ENCODE measurements around the gene OLFM4. TPM values are rescaled to one million over a fixed set of nuclear protein-coding genes. Genes with fewer than 3 reads are reported as not detected.

The OLFM4 gene
- total RNA-seq, 1 experiment from 2014 or later: not detected

DNA sequence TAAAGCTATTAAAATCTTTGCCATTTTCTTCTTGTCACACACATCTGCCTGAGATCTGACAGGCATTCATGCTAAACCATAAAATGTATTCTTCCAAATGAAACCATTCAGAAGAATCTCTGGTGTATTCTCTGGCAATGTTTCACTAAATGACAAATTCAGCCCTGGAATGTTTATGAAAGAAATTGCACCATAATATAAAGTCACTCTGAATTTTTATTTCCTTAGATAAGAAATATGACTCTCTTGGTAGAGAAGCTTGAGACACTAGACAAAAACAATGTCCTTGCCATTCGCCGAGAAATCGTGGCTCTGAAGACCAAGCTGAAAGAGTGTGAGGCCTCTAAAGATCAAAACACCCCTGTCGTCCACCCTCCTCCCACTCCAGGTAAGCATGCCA lies 14.3 kb downstream of the OLFM4 start:
- H3K36me3 ChIP-seq (ENCODE audit: control insufficient read depth, insufficient read depth, low read length): no peaks in the 10 kb centered on the region
- ChIA-PET POLR2A (no interaction called here), CTCF (no interaction called here)
- intact Hi-C loops (cut with micrococcal nuclease; ENCODE audit: unreplicated experiment): no loop called here
- H3K27ac Mint-ChIP-seq (ENCODE audit: unreplicated experiment): no peak overlapping the region
- peaks cover 21% of the 10 kb centered on the region for H3K27me3 Mint-ChIP-seq (ENCODE audit: insufficient read depth, unreplicated experiment)
- no peaks in the 10 kb centered on the region for H3K9me3 ChIP-seq
- H3K4me3 Mint-ChIP-seq (ENCODE audit: unreplicated experiment): no peak overlapping the region
- no peaks in the 10 kb centered on the region for H3K4me1 ChIP-seq
- no peak overlapping the region for H3K4me3 ChIP-seq (ENCODE audit: low read depth, low read length)
- no peak for DNase-seq
- no TSS peak for BruUV-seq (replicated peaks)
- TF ChIP-seq, protein P1, sequence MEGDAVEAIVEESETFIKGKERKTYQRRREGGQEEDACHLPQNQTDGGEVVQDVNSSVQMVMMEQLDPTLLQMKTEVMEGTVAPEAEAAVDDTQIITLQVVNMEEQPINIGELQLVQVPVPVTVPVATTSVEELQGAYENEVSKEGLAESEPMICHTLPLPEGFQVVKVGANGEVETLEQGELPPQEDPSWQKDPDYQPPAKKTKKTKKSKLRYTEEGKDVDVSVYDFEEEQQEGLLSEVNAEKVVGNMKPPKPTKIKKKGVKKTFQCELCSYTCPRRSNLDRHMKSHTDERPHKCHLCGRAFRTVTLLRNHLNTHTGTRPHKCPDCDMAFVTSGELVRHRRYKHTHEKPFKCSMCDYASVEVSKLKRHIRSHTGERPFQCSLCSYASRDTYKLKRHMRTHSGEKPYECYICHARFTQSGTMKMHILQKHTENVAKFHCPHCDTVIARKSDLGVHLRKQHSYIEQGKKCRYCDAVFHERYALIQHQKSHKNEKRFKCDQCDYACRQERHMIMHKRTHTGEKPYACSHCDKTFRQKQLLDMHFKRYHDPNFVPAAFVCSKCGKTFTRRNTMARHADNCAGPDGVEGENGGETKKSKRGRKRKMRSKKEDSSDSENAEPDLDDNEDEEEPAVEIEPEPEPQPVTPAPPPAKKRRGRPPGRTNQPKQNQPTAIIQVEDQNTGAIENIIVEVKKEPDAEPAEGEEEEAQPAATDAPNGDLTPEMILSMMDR (IDR thresholded peaks at IDR 0.05; ENCODE audit: insufficient read depth in 1 of 2, low read depth in 1 of 2, low read length in 1 of 2, severe bottlenecking in 1 of 2, unreplicated experiment in 1 of 2): no peak
- no peaks in the 10 kb centered on the region; the same call in none of the 2 replicates for H3K27me3 ChIP-seq (replicated peaks; ENCODE audit: control insufficient read depth, insufficient read depth, low read length)
- no peaks in the 10 kb centered on the region for H3K9me3 Mint-ChIP-seq (ENCODE audit: unreplicated experiment)
- H3K4me1 Mint-ChIP-seq (ENCODE audit: low read depth, unreplicated experiment): no peaks in the 10 kb centered on the region
- H3K36me3 Mint-ChIP-seq (ENCODE audit: insufficient read depth, unreplicated experiment): no peaks in the 10 kb centered on the region

DNA sequence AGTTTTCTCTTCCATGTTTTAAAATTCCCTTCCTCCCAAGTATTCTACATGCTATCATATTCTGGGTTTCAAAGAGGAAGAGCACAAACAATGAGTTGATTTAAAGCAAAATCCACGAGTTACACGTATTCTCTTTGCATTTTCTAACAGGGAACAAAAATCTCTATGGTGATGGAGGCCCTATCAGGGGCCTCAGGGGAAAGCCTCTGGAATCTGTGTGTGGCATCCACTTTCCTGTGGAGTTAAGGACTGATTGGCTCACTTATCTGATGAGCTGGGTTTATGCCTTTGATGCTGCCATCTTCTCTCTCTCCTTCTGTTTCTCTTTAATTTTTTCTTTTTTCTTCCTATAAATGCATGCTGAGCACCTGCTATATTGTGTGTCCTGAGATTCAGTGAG lies 14.8 kb downstream of the OLFM4 start:
- Histone ChIP-seq H3K9me3 (no peaks in the 10 kb centered on the region), H3K27me3 (replicated peaks; ENCODE audit: control insufficient read depth, insufficient read depth, low read length) (no peaks in the 10 kb centered on the region; the same call in none of the 2 replicates), H3K4me1 (no peaks in the 10 kb centered on the region), H3K36me3 (ENCODE audit: control insufficient read depth, insufficient read depth, low read length) (no peaks in the 10 kb centered on the region), H3K4me3 (ENCODE audit: low read depth, low read length) (no peak overlapping the region)
- ChIA-PET CTCF (no interaction called here), POLR2A (no interaction called here)
- no peaks in the 10 kb centered on the region for H3K9me3 Mint-ChIP-seq (ENCODE audit: unreplicated experiment)
- no peaks in the 10 kb centered on the region for H3K4me1 Mint-ChIP-seq (ENCODE audit: low read depth, unreplicated experiment)
- H3K27me3 Mint-ChIP-seq (ENCODE audit: insufficient read depth, unreplicated experiment): peaks cover 21% of the 10 kb centered on the region
- intact Hi-C loops (cut with micrococcal nuclease; ENCODE audit: unreplicated experiment): no loop called here
- H3K4me3 Mint-ChIP-seq (ENCODE audit: unreplicated experiment): no peak overlapping the region
- TF ChIP-seq, protein P1 (IDR thresholded peaks at IDR 0.05; ENCODE audit: insufficient read depth in 1 of 2, low read depth in 1 of 2, low read length in 1 of 2, severe bottlenecking in 1 of 2, unreplicated experiment in 1 of 2): no peak
- H3K36me3 Mint-ChIP-seq (ENCODE audit: insufficient read depth, unreplicated experiment): no peaks in the 10 kb centered on the region
- no peak overlapping the region for H3K27ac Mint-ChIP-seq (ENCODE audit: unreplicated experiment)
- no peak for DNase-seq
- no TSS peak for BruUV-seq (replicated peaks)

DNA sequence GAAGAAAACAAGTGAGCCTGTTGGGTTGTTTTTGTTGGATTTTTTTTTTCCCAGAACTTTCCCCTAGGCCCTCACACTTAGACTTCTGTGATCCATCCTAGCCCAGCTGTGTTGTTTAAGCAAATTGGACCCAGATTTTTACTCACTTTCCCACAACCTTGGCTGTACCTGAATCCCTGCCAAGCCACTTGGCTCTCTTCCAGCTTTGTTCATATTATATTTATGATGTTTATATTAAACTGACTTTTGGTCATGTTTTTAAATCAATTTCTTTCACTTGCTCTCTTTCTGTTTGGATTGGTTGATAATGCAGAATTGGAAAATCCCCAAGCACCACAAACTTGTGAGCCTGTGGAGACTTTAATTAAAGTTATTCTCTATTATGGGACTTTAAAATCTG lies 16.6 kb downstream of the OLFM4 start:
- no peaks in the 10 kb centered on the region for H3K4me1 ChIP-seq
- H3K4me1 Mint-ChIP-seq (ENCODE audit: low read depth, unreplicated experiment): no peaks in the 10 kb centered on the region
- H3K27me3 Mint-ChIP-seq (ENCODE audit: insufficient read depth, unreplicated experiment): peaks cover 21% of the 10 kb centered on the region
- no TSS peak for BruUV-seq (replicated peaks)
- intact Hi-C loops (cut with micrococcal nuclease; ENCODE audit: unreplicated experiment): no loop called here
- no peak overlapping the region for H3K4me3 Mint-ChIP-seq (ENCODE audit: unreplicated experiment)
- ChIA-PET CTCF (interaction anchor here (0.6 kb wide), 1 partner anchor 114 kb away, joined by 3 read pairs; no protein-coding TSS in a partner anchor), POLR2A (no interaction called here)
- H3K27me3 ChIP-seq (replicated peaks; ENCODE audit: control insufficient read depth, insufficient read depth, low read length): no peaks in the 10 kb centered on the region; the same call in none of the 2 replicates
- no peaks in the 10 kb centered on the region for H3K9me3 Mint-ChIP-seq (ENCODE audit: unreplicated experiment)
- TF ChIP-seq, protein P1 (IDR thresholded peaks at IDR 0.05; ENCODE audit: insufficient read depth in 1 of 2, low read depth in 1 of 2, low read length in 1 of 2, severe bottlenecking in 1 of 2, unreplicated experiment in 1 of 2): no peak
- no peaks in the 10 kb centered on the region for H3K36me3 ChIP-seq (ENCODE audit: control insufficient read depth, insufficient read depth, low read length)
- no peaks in the 10 kb centered on the region for H3K9me3 ChIP-seq
- no peak overlapping the region for H3K27ac Mint-ChIP-seq (ENCODE audit: unreplicated experiment)
- no peaks in the 10 kb centered on the region for H3K36me3 Mint-ChIP-seq (ENCODE audit: insufficient read depth, unreplicated experiment)
- no peak overlapping the region for H3K4me3 ChIP-seq (ENCODE audit: low read depth, low read length)
- DNase-seq: no peak

Data from Caco-2 (cell line).